Effector memory CD4-positive, alpha-beta T cell (primary cell): ENCODE data around the gene CAMSAP1.

Source experiments
- DNase-seq, 3 donors: peaks; one replicate each; pipeline ENCODE4 v3.0.0-alpha.2; 2020
- H3K27ac ChIP-seq: 2 replicates; pipeline ENCODE4 v1.7.0; 2013; ENCODE audit warnings: mild to moderate bottlenecking, low read length, moderate library complexity; ENCODE audit not compliant: insufficient read depth, poor library complexity, severe bottlenecking
- H3K27me3 ChIP-seq: replicated peaks from 2 replicates; pipeline ENCODE4 v1.7.0; 2013; ENCODE audit warnings: mild to moderate bottlenecking, low read length; ENCODE audit not compliant: insufficient read depth, control insufficient read depth, poor library complexity, severe bottlenecking
- H3K36me3 ChIP-seq: 2 replicates; pipeline ENCODE4 v1.7.0; 2013; ENCODE audit warnings: mild to moderate bottlenecking, low read length, moderate library complexity; ENCODE audit not compliant: control insufficient read depth, insufficient read depth
- H3K4me1 ChIP-seq: 2 replicates; pipeline ENCODE4 v1.7.0; 2013; ENCODE audit warnings: low read length, mild to moderate bottlenecking; ENCODE audit not compliant: control insufficient read depth, insufficient read depth, poor library complexity, severe bottlenecking
- H3K4me3 ChIP-seq: 2 replicates; pipeline ENCODE4 v1.7.0; 2013; ENCODE audit warnings: low read length, low read depth, mild to moderate bottlenecking; ENCODE audit not compliant: insufficient read depth, poor library complexity, severe bottlenecking
- H3K9me3 ChIP-seq: 2 replicates; pipeline ENCODE4 v1.7.0; 2013; ENCODE audit warnings: mild to moderate bottlenecking, low read length, moderate library complexity; ENCODE audit not compliant: control insufficient read depth

The CAMSAP1 gene

GRCh38 chr9:135787776-135788575 lies 119.4 kb downstream of the CAMSAP1 start:
- no peaks in the 10 kb centered on the region for H3K27me3 ChIP-seq
- no peak overlapping the region for H3K27ac ChIP-seq
- no peaks in the 10 kb centered on the region for H3K36me3 ChIP-seq
- H3K9me3 ChIP-seq: no peaks in the 10 kb centered on the region
- DNase-seq: no peak
- no peaks in the 10 kb centered on the region for H3K4me1 ChIP-seq
- no peak overlapping the region for H3K4me3 ChIP-seq

DNA sequence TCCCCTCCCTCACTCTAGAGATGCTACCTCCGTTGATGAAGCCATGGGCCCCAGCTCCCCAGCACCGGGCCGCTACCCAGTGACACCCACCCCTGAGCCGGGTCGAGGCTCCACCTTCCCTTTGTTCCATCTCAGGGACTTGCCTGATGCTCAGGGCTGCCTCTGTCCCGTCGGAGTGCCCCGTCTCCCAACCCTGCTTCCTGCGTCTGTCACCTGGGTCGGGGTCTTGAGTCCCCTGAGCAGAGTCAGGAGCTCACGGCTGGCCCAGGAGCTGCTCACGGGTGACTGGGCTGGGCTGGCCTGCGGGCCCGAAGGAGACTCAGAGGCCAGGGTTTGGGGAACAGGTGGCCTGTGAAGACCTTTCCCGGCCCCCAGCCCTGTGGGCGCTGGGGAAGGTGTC lies 120.0 kb downstream of the CAMSAP1 start:
- no peak overlapping the region for H3K4me3 ChIP-seq
- no peaks in the 10 kb centered on the region for H3K27me3 ChIP-seq
- H3K27ac ChIP-seq: no peak overlapping the region
- H3K4me1 ChIP-seq: no peaks in the 10 kb centered on the region
- no peak for DNase-seq
- no peaks in the 10 kb centered on the region for H3K9me3 ChIP-seq
- no peaks in the 10 kb centered on the region for H3K36me3 ChIP-seq

GRCh38 chr9:135786146-135786690 lies 121.1 kb downstream of the CAMSAP1 start:
- H3K4me3 ChIP-seq: no peak overlapping the region
- H3K27ac ChIP-seq: no peak overlapping the region
- no peak for DNase-seq
- H3K36me3 ChIP-seq: no peaks in the 10 kb centered on the region
- no peaks in the 10 kb centered on the region for H3K4me1 ChIP-seq
- H3K9me3 ChIP-seq: no peaks in the 10 kb centered on the region
- no peaks in the 10 kb centered on the region for H3K27me3 ChIP-seq

- H3K4me3 ChIP-seq: no peak overlapping the region
- no peaks in the 10 kb centered on the region for H3K4me1 ChIP-seq
- no peaks in the 10 kb centered on the region for H3K36me3 ChIP-seq
- no peaks in the 10 kb centered on the region for H3K9me3 ChIP-seq
- no peak overlapping the region for H3K27ac ChIP-seq
- H3K27me3 ChIP-seq: no peaks in the 10 kb centered on the region
- no peak for DNase-seq
These were observed 122.3 kb downstream of the CAMSAP1 start for GRCh38 chr9:135785013-135785575.

DNA sequence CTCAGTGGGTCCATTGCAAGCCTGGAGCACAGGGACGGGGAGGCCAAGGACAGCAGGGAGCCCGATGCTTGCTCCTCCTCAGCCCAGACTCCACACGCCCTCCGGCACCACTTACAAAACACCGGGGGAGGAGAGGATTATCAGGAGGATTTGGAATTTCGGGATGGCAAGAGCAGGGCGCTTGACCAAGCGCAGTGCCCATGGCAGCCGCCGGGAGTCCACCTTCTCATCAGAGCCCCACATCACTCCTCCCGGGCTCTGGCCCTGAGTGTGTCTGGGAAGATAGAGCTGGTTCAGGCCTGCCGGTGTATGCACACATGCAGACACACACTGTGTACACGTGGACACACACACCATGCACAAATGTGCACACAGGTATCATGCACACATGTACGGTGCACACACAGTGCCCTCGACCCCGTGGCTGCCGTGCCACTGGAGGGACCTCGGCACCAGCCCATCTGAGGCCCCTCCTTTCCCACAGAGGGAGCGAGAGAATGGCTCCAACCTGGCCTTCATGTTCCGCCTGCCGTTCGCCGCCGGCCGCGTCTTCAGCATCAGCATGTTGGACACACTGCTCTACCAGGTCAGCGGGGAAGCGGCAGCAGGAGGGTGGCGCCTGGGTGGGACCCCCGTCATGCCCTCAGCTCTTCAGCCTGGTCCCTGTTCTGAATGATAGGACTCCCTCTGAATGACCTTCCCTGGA lies 123.7 kb downstream of the CAMSAP1 start:
- no peaks in the 10 kb centered on the region for H3K4me1 ChIP-seq
- H3K27ac ChIP-seq: no peak overlapping the region
- H3K36me3 ChIP-seq: no peaks in the 10 kb centered on the region
- no peaks in the 10 kb centered on the region for H3K27me3 ChIP-seq
- H3K9me3 ChIP-seq: no peaks in the 10 kb centered on the region
- no peak overlapping the region for H3K4me3 ChIP-seq
- no peak for DNase-seq

DNA sequence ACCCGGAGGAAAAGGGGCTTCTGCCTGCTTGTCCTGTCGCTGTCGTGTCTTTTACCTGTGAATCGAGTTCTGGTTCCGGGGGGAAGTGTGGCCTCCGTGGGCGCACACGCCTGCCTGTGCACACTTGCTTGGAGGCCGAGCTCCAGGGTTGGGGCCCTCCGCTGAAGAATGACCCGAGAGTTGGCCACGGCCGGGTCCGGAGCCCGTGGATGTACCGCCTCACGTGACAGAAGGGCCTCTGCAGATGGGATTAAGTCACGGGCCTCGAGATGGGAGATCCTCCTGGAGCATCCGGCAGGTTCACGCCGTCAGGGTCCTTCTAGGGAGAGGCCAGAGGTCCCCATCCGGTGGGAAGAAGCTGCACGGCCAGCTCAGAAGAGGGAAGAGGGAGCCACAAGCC lies 124.4 kb downstream of the CAMSAP1 start:
- no peaks in the 10 kb centered on the region for H3K27me3 ChIP-seq
- H3K4me3 ChIP-seq: no peak overlapping the region
- H3K9me3 ChIP-seq: no peaks in the 10 kb centered on the region
- DNase-seq: no peak
- no peak overlapping the region for H3K27ac ChIP-seq
- no peaks in the 10 kb centered on the region for H3K4me1 ChIP-seq
- H3K36me3 ChIP-seq: no peaks in the 10 kb centered on the region

DNA sequence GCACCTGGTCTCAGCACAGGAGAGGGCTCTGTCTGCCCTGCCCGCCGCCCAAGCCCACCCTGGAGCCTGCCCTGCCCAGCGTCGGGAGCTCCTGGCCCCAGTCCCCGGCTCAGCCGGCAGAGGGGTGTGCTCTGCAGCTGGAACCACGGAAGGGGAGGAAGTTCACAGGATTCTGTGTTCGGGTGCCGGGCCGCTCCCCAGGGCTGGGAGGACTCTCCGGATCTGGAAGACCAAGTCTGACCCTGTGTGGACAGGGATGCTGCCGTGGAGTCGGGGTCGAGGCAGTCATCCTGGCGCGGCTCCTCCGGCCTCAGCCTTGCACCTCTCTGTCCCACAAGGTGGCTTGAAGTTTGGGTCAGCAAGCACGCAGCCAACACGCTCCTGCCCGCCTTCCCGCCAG lies 126.7 kb downstream of the CAMSAP1 start:
- H3K36me3 ChIP-seq: no peaks in the 10 kb centered on the region
- no peak overlapping the region for H3K27ac ChIP-seq
- H3K27me3 ChIP-seq: no peaks in the 10 kb centered on the region
- no peak overlapping the region for H3K4me3 ChIP-seq
- DNase-seq: no peak
- H3K9me3 ChIP-seq: no peaks in the 10 kb centered on the region
- H3K4me1 ChIP-seq: no peaks in the 10 kb centered on the region

DNA sequence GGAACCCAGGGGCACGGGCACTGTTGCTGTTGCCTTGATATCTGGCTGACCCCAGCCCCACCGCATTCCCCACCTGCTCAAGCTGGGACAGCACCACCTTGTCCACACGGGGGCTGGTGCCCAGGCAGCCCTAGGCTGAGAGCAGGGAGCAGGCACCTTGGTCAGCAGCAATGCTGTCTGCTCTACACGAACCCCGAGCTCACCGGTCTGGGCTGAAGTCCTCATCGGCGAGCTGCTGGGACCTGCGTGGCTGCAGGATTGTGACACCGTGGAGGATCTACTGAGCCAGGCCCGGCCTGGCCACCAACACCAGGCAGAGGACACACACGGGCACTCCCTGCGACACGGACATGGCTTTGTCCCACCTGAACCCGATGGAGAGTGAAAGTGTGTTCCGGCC lies 127.3 kb downstream of the CAMSAP1 start:
- Histone ChIP-seq H3K27me3 (no peaks in the 10 kb centered on the region), H3K4me1 (no peaks in the 10 kb centered on the region), H3K9me3 (no peaks in the 10 kb centered on the region)

GRCh38 chr9:135779571-135779970 lies 127.8 kb downstream of the CAMSAP1 start:
- Histone ChIP-seq H3K4me3 (no peak overlapping the region), H3K27ac (no peak overlapping the region), H3K9me3 (no peaks in the 10 kb centered on the region), H3K27me3 (no peaks in the 10 kb centered on the region), H3K36me3 (no peaks in the 10 kb centered on the region), H3K4me1 (no peaks in the 10 kb centered on the region)
- no peak for DNase-seq

More for the DNA sequence above, 127.3 kb downstream of the CAMSAP1 start:
- no peak for DNase-seq
- Histone ChIP-seq H3K27ac (no peak overlapping the region), H3K36me3 (no peaks in the 10 kb centered on the region), H3K4me3 (no peak overlapping the region)

- no peak overlapping the region for H3K27ac ChIP-seq
- no peaks in the 10 kb centered on the region for H3K27me3 ChIP-seq
- H3K4me1 ChIP-seq: no peaks in the 10 kb centered on the region
- no peaks in the 10 kb centered on the region for H3K36me3 ChIP-seq
- DNase-seq: no peak
- no peak overlapping the region for H3K4me3 ChIP-seq
- no peaks in the 10 kb centered on the region for H3K9me3 ChIP-seq
These were observed 128.9 kb downstream of the CAMSAP1 start for GRCh38 chr9:135778421-135778820.
